Hepatocyte (in vitro differentiated cells): ENCODE results near the gene ADCYAP1R1. TPM values are rescaled to one million over a fixed set of nuclear protein-coding genes. Genes with fewer than 3 reads are reported as not detected.

Experiments
- DNase-seq: peaks from one replicate; pipeline ENCODE4 v3.0.0-alpha.2; 2016; ENCODE audit warnings: low spot score
- H2AFZ ChIP-seq: fragments of 200-600 bp; sonication (generic); 2 replicates; pipeline ENCODE4 v1.6.0; 2016; ENCODE audit warnings: antibody characterized with exemption, mild to moderate bottlenecking
- H3K27ac ChIP-seq: fragments of 200-600 bp; sonication (generic); 2 replicates; pipeline ENCODE4 v1.5.1; 2016; ENCODE audit warnings: mild to moderate bottlenecking
- H3K27me3 ChIP-seq: fragments of 200-600 bp; sonication (generic); 2 replicates; pipeline ENCODE4 v1.6.1; 2016
- H3K36me3 ChIP-seq: fragments of 200-600 bp; sonication (generic); replicated peaks from 2 replicates; pipeline ENCODE4 v1.5.1; 2016; ENCODE audit warnings: low read depth; ENCODE audit not compliant: insufficient read depth
- H3K4me1 ChIP-seq: fragments of 200-600 bp; sonication (generic); 2 replicates; pipeline ENCODE4 v1.5.1; 2016; ENCODE audit warnings: mild to moderate bottlenecking, moderate library complexity; ENCODE audit not compliant: insufficient read depth
- H3K4me2 ChIP-seq: fragments of 200-600 bp; sonication (generic); 2 replicates; pipeline ENCODE4 v1.6.0; 2016
- H3K4me3 ChIP-seq: fragments of 200-600 bp; sonication (generic); 2 replicates; pipeline ENCODE4 v1.5.1; 2016; ENCODE audit warnings: mild to moderate bottlenecking
- H3K79me2 ChIP-seq: fragments of 200-600 bp; sonication (generic); 2 replicates; pipeline ENCODE4 v1.6.0; 2017; ENCODE audit warnings: mild to moderate bottlenecking
- H3K9me2 ChIP-seq: fragments of 200-600 bp; sonication (generic); replicated peaks from 2 replicates; pipeline ENCODE4 v1.6.0; 2017; ENCODE audit warnings: mild to moderate bottlenecking; ENCODE audit not compliant: insufficient read depth
- H3K9me3 ChIP-seq: fragments of 200-600 bp; sonication (generic); 2 replicates; pipeline ENCODE4 v1.5.1; 2016; ENCODE audit warnings: low read depth, mild to moderate bottlenecking
- H4K20me1 ChIP-seq: fragments of 200-600 bp; sonication (generic); 2 replicates; pipeline ENCODE4 v1.6.0; 2016; ENCODE audit warnings: mild to moderate bottlenecking; ENCODE audit not compliant: insufficient read depth, poor library complexity, severe bottlenecking
- CTCF ChIP-seq: fragments of 200-600 bp; sonication (generic); IDR thresholded peaks from 2 replicates; pipeline ENCODE4 v1.5.1; 2016; ENCODE audit warnings: antibody characterized with exemption, mild to moderate bottlenecking; ENCODE audit not compliant: poor library complexity
- EZH2 ChIP-seq: fragments of 200-600 bp; sonication (generic); IDR thresholded peaks from 2 replicates; pipeline ENCODE4 v1.6.1; 2016; ENCODE audit warnings: antibody characterized with exemption, mild to moderate bottlenecking, borderline replicate concordance
- EZH2phosphoT487 ChIP-seq: fragments of 200-600 bp; sonication (generic); IDR thresholded peaks from one replicate; pipeline ENCODE4 v1.6.1; 2018; ENCODE audit warnings: antibody characterized with exemption, mild to moderate bottlenecking, low read depth, moderate library complexity; ENCODE audit not compliant: unreplicated experiment, severe bottlenecking
- WGBS: methylation state at CpG from one replicate; pipeline ENCODE4 v1.1.6; 2016; ENCODE audit warnings: low lambda C conversion rate; ENCODE audit errors: missing lambda C conversion rate; 5-methylcytosine and 5-hydroxymethylcytosine counted together
- polyA plus RNA-seq: library from polyadenylated mRNA; unstranded; fragments of >200 nt; fragmentation: Nextera tagmentation; extraction: Ambion mirVana; gene quantifications from 2 replicates; pipeline ENCODE4 v1.2.1, GENCODE V29; 2016
- total RNA-seq: library from RNA; depleted of rRNA; stranded (reverse); fragments of >200 nt; gene quantifications from 2 replicates; pipeline ENCODE4 v1.2.3, GENCODE V29; 2014

ADCYAP1R1 gene
- total and polyA plus RNA-seq, 2 experiments from 2014 or later = 0.10 TPM; not detected in 1

- Histone ChIP-seq H3K9me3 (no peaks in the 10 kb centered on the region), H2AFZ (no peak overlapping the region), H3K4me3 (no peak overlapping the region), H3K36me3 (no peaks in the 10 kb centered on the region), H3K27ac (no peak overlapping the region), H3K27me3 (peaks cover 14% of the 10 kb centered on the region), H3K4me1 (no peaks in the 10 kb centered on the region), H3K79me2 (no peaks in the 10 kb centered on the region), H3K4me2 (no peak overlapping the region), H4K20me1 (no peaks in the 10 kb centered on the region), H3K9me2 (no peaks in the 10 kb centered on the region)
- TF ChIP-seq CTCF (no peak), EZH2 (no peak)
- DNase-seq = no peak
- 92% methylated on average over 6 of the region's 6 CpGs for WGBS
These were observed 71.2 kb downstream of the ADCYAP1R1 start for GRCh38 chr7:31123321-31123720.

GRCh38 chr7:31123726-31124125 lies 71.6 kb downstream of the ADCYAP1R1 start:
- Histone ChIP-seq H3K4me2 (no peak overlapping the region), H3K27ac (no peak overlapping the region), H3K27me3 (peaks cover 10% of the 10 kb centered on the region), H2AFZ (no peak overlapping the region), H4K20me1 (no peaks in the 10 kb centered on the region), H3K79me2 (no peaks in the 10 kb centered on the region), H3K9me2 (no peaks in the 10 kb centered on the region), H3K4me1 (no peaks in the 10 kb centered on the region), H3K4me3 (no peak overlapping the region), H3K9me3 (no peaks in the 10 kb centered on the region), H3K36me3 (no peaks in the 10 kb centered on the region)
- no peak for TF ChIP-seq CTCF
- no peak for TF ChIP-seq EZH2
- TF ChIP-seq EZH2phosphoT487 = no peak
- no peak for DNase-seq
- 91% methylated on average over 2 of the region's 2 CpGs for WGBS

GRCh38 chr7:31125171-31125570 lies 73.1 kb downstream of the ADCYAP1R1 start:
- Histone ChIP-seq H3K9me2 (no peaks in the 10 kb centered on the region), H3K79me2 (no peaks in the 10 kb centered on the region), H3K9me3 (no peaks in the 10 kb centered on the region), H4K20me1 (no peaks in the 10 kb centered on the region), H3K4me2 (no peak overlapping the region), H3K27me3 (peaks cover 5% of the 10 kb centered on the region), H3K4me1 (no peaks in the 10 kb centered on the region), H3K27ac (no peak overlapping the region), H2AFZ (no peak overlapping the region), H3K36me3 (no peaks in the 10 kb centered on the region), H3K4me3 (no peak overlapping the region)
- no peak for DNase-seq
- TF ChIP-seq CTCF (no peak), EZH2 (no peak), EZH2phosphoT487 (no peak)
- WGBS = 87% methylated on average over 4 of the region's 4 CpGs

GRCh38 chr7:31126976-31127375 lies 74.9 kb downstream of the ADCYAP1R1 start:
- Histone ChIP-seq H3K4me1 (no peaks in the 10 kb centered on the region), H3K9me2 (no peaks in the 10 kb centered on the region), H3K36me3 (no peaks in the 10 kb centered on the region), H3K27ac (no peak overlapping the region), H3K4me3 (no peak overlapping the region), H3K27me3 (no peaks in the 10 kb centered on the region), H4K20me1 (no peaks in the 10 kb centered on the region), H3K9me3 (no peaks in the 10 kb centered on the region), H2AFZ (no peak overlapping the region), H3K4me2 (no peak overlapping the region), H3K79me2 (no peaks in the 10 kb centered on the region)
- TF ChIP-seq EZH2phosphoT487 (no peak), EZH2 (no peak), CTCF (peak; percentile 47)
- DNase-seq = no peak
- 73% methylated on average over 1 of the region's 1 CpG for WGBS
